ENCODE measurements around the gene MTERF4.

- TF ChIP-seq CTCF (IDR thresholded peaks at IDR 0.05; ENCODE audit: poor library complexity, severe bottlenecking) (no peak), EP300 (conservative IDR thresholded peaks at IDR 0.05; ENCODE audit: poor library complexity, severe bottlenecking) (no peak), REST (IDR thresholded peaks at IDR 0.05; ENCODE audit: borderline replicate concordance) (no peak)
Measured at GRCh38 chr2:241050624-241051577, 51.2 kb downstream of the MTERF4 start.
